GM19193 (cell line): Measurements from ENCODE around the gene DCAF4.

ENCODE experiments used
- POLR2A ChIP-seq: IDR thresholded peaks from 4 replicates; pipeline ENCODE4 v1.6.1; 2011; ENCODE audit not compliant: insufficient read depth, insufficient read length; ENCODE audit errors: extremely low read depth

DCAF4 gene

DNA sequence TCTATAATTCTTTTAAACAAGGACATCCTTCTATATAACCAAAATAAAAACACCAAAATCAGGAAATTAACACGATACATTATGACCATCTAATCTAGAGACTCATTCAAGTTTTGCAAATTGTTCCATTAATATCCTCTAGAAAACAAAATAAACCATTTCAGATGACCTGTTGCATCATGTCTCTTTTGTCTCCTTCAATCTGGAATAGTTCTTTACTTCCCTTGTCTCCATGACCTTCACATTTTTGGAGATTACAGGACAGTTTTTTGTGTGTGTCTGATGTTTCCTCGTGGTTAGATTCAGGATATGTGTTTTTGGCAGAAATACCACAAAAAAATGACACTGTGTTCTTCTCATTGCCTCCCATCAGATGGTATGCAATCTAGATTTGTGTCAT lies 12.5 kb upstream of the DCAF4 start:
- TF ChIP-seq POLR2A, result no peak

DNA sequence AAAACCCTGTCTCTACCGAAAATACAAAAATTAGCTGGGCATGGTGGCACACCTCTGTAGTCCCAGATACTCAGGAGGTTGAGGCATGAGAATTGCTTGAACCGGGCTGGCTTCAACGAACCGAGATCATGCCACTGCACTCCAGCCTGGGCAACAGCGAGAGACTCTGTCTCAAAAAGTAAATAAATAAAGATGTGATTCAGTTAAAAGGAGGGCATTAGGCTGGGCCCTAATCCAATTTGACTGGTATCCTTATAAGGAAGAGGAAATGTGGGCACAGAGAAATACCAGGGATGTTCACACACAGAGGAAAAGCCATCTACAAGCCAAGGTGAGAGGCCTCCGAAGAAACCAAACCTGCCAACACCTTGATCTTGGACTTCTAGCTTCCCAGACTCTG lies 10.1 kb upstream of the DCAF4 start:
- TF ChIP-seq POLR2A, result no peak

DNA sequence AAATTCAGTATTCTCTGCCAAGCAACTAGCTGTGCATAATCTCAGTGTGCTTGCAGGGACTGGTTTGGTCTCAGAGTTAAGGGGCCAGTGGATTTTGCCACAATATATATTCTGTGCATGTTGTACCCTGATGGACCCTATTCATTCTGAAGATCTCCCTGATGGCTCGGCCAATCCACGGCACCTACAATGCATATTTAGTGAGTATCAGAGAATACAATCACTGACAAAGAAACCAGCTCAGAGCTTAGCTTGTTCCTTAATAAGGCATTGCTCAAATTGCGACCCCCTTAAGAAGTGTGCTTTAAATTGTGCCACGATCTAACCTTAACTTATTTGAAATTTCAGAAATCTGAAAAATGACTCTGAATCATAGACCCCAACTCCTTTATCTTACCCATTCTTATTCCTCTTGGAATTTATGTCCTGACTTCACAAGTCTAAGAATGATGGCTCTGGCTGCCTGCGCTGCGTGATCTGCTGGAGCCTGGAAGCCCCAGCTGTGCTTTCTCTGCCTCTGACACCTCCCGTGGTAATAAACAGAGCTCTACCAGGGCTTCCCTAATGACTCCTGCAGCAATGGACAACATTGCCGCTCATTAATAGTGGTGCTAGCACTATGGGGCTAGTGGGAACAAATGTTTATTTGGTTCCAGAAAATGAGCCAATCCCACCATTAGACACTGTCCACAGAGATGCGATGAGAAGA lies 9.0 kb upstream of the DCAF4 start:
- no peak for TF ChIP-seq POLR2A

DNA sequence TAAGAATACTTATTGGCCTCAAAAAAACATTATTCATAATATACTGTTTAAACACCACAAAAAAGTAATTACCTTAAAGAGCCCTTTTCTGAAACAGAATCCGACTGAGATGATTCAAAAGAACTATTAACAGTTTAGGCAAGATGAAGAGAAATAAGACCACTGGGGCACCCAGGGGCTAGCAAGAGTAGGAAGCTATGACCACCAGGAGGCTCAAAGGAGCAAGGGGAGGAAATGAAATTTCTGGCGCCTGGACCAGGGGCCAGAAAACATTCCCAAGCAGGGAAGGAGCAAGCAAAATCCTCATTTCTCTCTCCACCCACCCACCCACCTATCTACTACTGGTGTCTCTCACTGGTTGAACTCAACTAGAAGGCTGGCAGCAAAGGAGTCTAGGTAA lies 6.3 kb upstream of the DCAF4 start:
- no peak for TF ChIP-seq POLR2A

DNA sequence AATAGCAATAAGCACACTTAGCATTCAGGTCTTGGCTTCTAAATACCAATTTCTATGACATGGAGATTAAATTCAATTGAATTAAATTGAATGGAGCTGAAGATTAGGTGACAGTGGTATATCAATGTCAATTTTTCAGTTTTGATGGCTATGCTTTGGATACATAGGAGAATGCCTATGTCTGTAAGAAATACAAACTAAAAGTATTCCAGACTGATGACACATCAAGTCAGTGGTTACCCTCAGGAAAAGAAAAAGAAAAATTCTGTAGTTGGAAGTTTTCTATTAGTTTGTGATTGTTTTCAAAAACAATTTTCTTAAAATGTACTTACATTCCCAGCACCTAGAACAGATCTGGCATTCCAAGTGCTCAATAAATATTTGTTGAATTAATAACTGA lies 4.9 kb upstream of the DCAF4 start:
- TF ChIP-seq POLR2A, result no peak

DNA sequence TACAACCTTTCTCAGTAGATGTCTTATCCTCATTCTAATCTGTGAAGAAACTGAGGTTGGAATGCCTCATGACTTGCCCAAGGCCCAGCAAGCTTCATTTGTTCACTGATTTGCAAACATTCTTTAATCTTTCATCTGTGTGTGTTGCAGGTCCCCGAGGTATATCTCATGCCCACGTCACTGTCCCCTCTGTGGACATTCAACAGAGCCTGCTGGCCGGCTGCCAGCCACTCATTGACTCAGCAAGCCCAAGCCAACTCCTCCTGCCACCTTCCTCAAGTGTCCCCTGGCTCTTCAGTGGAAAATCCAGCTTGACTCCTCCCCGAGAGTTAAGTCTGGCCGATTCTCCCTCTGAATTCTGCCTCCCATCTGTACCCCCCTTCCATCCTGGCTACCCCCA lies 1.9 kb upstream of the DCAF4 start:
- TF ChIP-seq POLR2A, result no peak

DNA sequence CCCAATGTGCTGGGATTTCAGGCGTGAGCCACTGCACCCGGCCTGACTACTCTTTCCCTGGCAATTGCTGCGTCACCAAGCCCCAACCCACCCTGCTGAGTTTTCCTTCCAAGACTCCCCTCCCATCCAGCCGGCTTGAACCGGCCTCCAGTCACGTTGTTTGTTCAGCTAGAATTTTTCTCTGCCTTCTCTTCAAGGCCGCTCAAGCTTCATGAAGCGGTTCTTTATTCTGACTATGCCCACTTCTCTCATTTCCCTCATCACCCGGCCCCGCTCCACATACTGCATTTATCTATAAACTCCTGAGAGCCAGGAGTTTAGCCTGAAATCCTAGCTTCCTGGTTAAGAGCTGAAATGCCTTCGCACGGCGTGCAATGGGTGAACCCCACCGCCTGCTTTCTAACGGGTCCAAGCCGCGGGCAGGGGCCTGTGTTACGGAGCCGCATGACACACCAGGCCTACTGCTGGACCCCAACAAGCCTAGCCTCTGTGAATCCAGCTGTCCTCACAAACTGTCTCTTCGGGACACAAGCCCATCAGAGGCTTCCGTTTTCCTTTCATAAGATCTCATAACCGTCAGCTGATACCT lies 999 bp upstream of the DCAF4 start:
- no peak for TF ChIP-seq POLR2A

DNA sequence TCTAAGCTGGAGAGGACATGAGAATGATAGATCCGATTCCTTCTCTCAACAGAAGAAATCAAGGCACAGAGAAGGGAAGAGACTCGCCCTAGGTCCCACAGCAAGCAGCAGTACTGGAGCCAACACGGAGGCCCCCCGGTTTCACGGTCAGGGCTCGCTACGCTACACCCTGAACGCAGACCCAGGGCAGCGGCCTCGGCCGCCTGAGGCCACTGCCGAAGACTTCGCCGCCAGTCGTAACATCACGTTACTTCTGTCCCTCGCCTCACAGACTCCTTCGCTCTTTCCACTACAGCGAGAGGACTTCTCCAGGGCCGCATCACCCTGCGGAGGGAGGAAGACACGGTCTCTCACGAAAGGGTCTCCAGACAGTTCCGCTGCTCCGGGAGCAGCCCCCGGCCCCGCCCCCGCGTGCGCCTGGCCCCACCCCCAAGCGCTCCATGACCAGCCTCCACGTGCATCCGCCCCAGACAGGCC lies 411 bp upstream of the DCAF4 start:
- no peak for TF ChIP-seq POLR2A

DNA sequence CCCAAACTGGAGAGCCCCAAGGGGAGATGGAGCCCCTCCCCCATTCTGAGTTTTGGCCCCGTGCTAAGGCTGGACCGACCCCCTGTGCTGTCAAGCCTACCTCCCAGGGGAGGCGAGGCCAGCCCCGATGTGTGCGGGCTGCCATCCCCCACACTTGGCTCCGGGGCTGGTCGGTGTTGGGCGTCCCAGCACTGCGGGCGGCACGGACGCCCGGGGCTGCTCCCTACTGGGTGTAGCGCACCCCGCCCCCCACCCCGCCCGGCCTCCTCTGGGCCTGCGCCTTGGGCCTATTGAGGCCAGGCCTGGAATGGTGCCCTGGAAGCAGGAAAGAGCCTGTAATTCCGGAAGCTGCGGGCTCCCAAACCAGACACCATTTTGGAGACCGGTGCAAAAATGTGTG lies 2.6 kb downstream of the DCAF4 start:
- TF ChIP-seq POLR2A, result no peak

DNA sequence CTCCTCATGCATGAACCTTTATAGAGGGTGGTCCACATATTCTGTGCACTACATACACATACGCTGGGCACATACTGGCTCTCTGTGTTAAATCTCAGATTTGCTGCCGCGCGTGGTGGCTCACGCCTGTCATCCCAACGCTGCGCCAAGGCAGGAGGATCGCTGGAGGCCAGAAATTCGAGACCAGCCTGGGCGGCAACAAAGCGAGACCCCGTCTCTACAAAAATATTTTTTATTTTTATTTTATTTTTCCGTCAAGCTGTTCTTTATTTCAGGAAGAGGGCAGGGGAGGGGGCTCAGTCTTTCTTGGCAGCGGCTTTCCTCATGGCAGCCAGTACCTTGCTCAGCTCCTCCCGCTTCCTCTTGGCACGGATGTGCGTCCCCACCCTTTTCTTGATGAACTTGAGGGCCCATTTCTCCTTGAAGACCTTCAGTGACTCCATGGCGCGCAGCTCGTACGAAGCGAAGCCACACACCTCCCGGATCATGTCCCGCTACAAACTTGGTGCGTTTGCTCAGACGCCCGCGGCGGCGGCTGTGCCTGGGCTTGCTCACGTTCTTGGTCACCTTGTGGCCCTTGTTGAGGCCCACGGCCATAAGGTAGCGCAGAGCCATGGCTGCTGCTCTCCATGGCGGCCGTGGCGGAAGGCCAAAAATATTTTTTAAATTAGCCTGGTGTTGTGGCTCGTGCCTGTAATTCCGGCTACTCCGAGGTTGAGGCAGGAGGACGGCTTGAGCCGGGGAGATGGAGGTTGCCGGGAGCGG lies 3.2 kb downstream of the DCAF4 start:
- no peak for TF ChIP-seq POLR2A

DNA sequence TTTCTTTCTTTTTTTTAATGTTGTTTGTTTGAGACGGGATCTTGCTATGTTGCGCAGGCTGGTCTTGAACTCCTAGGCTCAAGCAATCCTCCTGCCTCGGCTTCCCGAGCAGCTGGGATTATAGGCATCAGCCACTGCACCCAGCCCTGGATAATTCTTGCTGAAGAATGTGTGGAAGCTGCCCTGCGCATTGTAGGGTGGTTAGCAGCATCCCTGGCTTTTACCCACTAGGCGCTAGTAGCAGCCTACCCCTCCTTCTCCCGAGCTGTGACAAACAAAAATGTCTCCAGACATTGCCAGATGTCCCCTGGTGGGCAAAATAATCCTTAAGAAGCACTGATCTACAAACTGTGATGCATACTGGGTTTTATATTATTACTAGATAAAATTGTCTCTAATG lies 6.6 kb downstream of the DCAF4 start:
- no peak for TF ChIP-seq POLR2A

DNA sequence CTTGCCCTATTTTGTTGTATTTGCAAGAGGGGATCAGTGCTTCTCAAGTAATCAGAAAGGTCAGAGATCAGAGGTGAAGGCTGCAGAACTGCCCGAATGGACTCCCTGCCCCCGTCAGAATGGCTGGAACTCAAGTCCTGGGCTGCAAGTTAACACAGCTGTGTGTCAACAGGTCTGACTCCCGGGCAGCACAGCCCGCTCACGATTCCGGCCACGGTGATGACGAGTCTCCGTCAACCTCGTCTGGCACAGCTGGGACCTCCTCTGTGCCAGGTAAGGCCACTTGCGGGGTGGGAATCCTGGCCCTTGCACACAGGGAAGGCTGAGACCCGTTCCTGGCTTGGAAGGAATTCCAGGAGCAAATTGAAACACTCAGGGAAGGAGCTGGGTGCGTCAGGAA lies 13.4 kb downstream of the DCAF4 start:
- TF ChIP-seq POLR2A, result no peak

DNA sequence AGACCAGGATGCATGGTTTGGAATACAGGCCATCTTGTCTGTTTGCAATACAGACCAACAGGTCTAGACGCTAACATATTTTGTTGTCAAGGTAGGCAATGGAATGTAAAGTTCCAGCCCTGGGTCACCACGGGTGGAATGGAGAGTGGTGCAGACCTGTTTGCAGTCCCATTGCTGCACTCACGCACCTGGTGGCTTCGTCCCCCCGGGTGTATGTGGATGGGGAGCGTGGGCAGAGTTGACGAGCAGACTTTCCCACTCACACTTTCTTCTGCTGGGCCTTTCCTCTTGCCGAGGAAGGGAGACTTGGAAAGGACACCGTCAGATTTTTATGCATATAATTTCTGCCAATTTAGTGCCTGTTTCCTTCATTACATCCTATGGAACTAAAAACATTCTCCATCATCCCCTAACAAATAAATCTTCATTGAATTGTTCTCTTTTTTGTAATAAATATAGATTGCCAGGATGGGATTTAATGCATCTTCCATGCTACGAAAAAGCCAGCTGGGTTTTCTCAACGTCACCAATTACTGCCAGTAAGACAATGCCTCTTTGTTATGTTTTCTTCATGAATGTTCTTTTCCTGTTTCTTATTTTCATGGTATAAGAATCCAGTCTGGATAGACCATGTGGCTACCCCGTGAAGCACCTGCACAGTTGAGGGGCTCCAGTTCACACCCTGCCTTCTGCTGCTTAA lies 15.2 kb downstream of the DCAF4 start:
- no peak for TF ChIP-seq POLR2A

DNA sequence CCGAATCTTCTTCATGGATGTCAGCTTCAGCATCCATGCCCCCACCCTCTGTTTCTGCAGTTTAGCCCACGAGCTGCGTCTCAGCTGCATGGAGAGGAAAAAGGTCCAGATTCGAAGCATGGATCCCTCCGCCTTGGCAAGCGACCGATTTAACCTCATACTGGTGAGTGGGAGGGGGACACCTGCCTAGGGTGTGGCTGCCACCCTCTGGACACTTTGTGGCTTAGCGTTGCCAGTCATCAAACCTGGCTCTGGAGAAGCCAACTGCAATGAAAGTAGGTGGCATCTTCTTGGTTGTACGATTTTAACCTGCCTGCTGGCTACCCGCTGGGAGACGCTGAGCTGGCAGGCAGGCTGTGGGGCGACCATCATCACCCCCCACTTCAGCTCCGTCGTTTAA lies 16.7 kb downstream of the DCAF4 start:
- no peak for TF ChIP-seq POLR2A

DNA sequence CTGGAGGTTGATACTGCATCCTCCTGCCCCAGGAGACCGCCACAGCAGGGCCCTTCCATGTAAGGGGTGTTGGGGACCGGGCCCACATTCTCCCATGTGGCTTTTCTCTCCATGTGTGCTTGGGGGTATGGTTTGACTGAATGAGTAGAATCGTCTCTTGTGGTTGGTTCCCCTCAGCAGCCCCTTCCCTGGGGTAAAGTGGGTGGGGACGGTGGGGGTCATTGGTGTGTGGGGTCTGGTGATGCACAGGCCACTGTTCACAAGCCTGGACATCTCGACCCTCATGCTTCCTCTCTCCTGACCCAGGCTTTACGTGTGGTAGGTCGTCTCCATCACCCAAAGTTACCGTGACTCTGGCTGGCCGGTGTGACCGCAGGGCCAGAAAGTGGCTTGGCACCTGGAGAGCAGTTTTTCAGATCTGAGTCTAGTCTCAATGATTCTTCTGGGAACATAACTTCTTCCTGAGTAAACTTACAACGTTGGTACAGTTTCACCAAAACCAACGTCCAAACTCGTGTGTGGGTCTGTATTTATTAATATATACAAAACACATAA lies 17.7 kb downstream of the DCAF4 start:
- no peak for TF ChIP-seq POLR2A
